Femur (tissue), 1 donor: ENCODE results near the gene DEFB110.

Experiments used
- DNase-seq: peaks from one replicate; pipeline ENCODE4 v3.0.0-alpha.2; 2017

Gene DEFB110

DNA sequence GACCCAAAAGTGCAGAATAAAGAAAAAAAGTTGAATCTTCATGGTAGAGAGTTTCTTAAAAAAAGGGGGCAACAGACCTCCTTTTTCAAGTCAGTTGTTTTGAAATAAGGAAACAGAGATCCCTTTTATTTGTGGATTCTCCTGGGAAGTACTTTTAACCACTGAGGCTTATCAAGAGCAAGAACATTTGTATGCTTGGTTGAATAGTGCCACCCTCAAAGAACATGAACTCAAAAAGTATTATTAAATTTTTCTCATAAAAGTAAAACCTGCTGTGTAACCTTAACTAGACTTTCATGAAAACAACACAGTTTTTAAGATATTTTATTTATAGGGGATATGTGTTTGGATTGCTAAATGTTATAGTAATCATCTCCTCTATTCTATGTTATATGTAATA is at the start of gene DEFB110:
Gene DEFB110, minus strand, starts transcription at position 101 of the 400 bp plus-strand sequence. Its CDS starts 59 bp downstream, at position 42.
- no peak for DNase-seq

DNA sequence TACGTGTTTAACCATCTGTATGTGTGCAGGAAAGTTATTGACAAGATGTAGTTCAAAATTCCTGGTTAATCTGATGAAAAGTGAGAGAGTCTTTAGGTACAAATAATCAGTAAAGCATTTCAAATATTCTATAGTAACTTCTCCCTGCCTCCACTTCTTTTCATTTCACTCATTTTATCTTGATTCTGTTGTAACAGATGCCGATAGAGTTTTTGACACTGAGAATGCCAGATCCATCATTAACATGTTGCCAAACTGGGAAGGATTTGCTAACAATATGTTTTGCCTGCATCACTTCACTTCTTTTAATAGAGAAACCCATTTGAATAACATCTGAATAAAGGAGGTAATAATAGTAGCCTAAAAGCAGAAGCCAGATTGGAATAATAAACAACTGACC is 48.3 kb upstream of the DEFB110 start:
- no peak for DNase-seq

DNA sequence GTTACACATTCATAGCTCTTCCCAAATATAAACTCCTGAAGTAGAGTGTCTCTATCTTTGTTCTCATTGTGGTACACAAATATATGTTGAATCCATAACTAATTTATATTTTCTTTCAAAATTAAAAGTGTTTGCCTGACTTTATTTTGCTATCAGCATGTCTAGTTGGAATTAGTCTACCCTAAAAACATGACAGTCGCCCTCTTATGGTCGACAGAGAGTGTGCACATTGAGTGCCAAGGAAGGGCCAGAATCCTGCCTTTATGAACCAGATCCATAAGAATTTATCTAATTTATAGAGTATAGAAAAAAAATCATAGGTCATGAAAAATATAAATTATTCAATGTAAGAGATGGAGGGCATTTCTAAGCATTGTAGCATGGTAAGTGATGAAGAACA is 40.3 kb upstream of the DEFB110 start:
- DNase-seq = no peak

DNA sequence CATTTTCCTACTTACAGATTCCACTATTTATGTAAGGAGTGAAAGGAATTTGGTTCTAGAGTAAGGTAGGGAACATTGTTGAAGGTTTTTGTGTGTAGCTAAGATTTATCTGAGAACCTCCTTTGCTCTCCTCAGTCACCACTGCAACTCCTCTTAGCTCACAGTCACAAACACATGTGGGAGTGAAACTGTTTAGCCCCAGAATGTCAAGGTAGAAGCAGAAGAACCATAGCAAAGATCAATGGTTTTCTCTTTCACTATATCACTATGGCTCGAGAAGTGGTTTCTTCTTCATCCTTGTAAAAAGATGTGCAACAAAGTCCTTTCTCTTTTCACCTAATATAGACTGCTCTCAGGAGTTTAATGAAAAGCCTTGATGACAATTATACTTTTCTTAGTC is 34.4 kb upstream of the DEFB110 start:
- DNase-seq = no peak

GRCh38 chr6:50049829-50050228 is 28.0 kb upstream of the DEFB110 start, which contains the start of gene DEFB112:
Gene DEFB112 (minus strand): TSS chr6:50049929. CDS start chr6:50049869, 60 bp downstream.
- DNase-seq = no peak

- no peak for DNase-seq
Observed at GRCh38 chr6:50047026-50047425, 25.2 kb upstream of the DEFB110 start.

DNA sequence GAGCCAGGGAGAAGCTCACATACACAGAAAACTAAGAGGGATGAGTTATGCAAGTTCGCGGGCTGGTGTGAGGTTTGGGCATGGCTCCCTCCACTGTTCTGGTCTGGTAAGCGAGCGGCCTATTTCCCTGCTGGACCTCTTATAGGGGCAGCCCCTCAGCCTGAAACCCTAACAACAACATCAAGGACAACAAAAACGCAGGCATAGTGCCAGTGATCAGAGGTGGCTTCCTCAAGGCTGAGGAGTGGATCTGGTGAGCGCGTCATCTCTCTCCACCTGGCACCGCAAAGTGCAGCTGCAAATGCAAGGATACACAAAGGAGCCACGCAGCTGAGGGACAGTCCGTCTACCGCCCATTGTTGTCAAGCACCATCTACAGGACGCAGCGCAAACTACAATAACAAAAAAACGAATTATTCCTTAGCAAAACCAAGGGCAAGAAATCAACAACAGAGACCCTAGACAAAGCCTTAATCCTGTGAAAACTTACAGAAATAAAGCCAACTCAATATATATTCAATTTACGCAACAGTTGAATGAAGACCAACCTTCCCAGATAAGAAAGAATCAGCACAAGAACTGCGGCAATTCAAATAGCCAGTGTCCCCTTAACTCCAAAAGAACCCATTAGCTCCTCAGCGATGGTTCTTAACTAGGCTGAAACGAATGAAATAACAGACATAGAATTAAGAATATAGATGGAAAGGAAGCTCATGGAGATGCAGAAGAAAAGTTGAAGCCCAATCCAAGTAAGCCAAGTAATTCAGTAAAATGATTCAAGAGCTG is 9.2 kb upstream of the DEFB110 start:
- no peak for DNase-seq

GRCh38 chr6:50030350-50030749 is 8.6 kb upstream of the DEFB110 start:
- DNase-seq = no peak

DNA sequence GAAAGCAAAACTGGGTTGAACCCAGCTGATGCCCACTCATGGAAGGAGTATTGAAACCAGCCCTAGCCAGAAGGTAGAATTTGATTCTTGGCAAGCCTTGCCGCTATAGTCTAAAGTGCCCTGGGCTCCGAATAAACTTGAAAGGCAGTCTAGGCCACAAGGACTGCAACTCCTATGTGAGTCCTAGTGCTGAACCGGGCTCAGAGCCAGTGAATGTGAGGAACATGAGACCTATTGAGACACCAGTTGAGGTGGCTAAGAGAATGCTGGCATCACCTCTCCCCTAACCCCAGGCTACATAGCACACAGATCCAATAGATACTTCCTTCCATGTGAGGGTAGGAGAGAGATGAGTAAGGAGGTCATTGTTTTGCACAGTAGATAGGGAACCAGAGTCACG is 3.5 kb upstream of the DEFB110 start:
- DNase-seq = no peak

- no peak for DNase-seq
Observed at GRCh38 chr6:50007819-50008218, 14.0 kb downstream of the DEFB110 start.

- no peak for DNase-seq
Observed at GRCh38 chr6:50003139-50003538, 18.7 kb downstream of the DEFB110 start.

- no peak for DNase-seq
Observed at GRCh38 chr6:49995278-49995677, 26.5 kb downstream of the DEFB110 start.

DNA sequence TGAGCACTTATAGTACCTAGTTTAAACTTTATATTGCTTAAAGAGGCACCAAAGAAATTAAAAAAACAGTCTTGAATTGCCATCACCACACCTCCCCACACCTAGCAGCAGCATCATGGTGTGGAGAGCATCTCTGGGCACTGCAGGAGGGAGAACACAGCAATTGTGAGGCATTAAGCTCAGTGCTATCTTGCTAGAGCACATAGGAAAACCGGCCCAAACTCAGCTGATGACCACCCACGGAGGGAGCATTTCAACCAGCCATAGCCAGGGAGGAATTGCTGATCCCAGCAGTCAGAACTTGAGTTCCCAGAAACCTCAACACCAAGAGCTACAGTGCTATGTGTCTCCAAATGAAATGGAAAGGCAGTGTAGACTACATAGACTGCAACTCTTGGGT is 32.9 kb downstream of the DEFB110 start:
- DNase-seq = no peak

DNA sequence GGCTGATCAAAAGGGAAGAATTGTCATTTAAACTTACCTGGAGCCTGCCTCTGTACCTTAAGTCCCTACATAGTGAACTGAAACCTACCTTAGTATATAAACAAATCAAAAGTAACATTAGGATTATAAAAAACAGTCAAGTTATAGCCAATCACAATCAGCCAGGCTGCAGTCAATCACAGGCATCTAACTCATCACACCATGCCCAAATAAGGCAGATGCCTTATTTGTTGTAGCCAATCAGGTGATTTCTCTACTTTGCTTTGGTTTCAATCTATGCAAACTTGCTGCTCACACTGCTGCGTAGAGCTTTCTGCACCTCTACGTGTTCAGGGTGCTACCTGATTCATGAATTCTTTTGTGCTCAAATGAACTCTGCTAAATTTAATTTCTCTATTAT is 34.0 kb downstream of the DEFB110 start:
- DNase-seq = no peak

DNA sequence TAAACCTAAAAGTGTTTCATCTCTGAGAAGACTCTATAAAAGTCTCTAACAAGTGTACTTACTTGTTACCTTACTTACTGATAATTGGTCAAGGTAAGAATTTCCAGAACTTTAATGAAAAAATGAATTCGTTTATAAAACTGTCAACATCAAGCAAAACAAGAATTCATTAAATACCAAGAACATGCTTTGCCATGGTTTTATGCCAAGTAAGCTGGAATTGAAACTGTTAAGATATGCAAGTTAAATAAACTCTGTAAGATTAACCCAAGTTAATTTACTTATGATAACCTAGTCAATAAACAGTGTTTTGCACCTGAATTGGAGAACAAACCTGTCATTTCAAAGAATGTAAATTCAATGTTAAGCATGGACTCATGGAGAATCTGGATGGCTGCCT is 35.2 kb downstream of the DEFB110 start:
- DNase-seq = no peak

DNA sequence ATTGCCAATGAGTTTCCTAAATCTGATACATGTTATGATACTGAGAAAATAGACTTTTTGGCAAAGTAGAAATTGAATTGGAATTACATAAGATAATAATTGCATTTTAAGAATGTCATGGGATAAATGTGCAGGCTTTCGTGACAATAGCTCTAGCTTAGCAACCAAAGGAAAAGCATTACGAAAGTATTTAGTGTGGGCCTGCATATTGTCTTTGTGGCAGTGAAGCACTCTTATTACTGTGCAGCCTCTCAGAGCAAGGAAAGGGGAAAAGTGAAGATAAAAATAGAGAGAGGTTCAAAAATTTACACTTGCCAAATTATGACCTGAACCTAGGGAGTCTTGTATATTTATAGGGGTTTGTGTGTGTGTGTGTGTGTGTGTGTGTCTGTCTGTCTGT is 39.7 kb downstream of the DEFB110 start:
- DNase-seq = no peak

DNA sequence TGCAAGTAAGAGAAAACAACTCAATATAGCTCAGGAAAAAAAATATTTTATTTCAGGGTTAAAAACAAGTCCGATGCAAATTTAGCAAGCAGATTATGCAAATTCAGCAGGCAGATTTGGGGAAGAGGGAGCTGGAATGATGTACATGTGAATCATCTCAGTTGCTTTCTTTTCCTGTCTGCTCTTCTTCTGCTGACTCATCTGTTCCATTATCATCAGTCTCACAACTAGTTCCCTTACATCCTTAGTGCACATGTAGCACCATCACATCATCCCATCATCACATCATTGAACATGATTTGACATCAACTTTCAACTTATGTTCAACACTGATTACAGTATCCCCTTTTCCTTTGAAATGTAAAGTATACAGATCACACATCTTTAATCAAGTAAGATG is 40.9 kb downstream of the DEFB110 start:
- DNase-seq = no peak

GRCh38 chr6:49979584-49979983 is 42.2 kb downstream of the DEFB110 start:
- no peak for DNase-seq

DNA sequence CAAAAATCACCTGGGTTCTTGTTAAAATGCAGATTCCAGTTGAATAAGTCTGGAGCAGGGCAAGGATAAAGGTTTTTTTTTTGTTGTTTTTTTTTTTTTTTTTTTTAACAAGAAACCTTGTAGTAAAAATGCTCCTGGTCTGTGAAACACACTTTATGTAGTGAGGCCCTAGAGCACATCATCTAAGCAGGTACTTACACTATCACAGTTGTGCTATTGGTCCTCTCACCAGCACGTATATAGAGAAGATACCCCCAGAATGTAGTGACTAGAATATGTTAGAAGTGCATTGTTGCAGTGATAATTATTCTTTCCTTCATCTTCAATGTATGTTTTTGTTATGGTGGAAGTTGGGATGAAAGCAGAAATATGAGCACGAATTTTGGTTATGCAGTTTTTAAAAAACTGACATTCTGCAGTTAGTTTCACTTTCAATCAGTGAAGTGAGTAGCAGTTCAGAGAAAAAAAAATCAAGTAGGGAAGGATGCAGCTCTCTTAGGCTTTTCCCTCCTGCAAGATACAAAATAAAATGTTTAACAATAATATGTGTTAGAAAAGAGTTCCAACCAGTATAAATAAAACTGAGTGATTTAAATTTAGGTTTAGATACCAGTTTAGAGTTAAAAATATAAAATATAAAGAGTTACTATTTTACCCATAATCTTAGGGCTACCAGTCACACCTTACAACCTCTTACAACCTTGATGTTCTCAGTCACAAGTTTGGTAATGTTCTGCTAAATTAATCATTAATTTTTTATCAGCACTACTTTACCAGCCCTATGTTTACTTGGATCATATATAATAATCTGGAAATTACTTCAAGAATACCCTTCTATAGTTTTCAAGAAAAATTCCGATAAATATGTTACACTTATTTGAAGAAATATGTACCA is 43.2 kb downstream of the DEFB110 start:
- DNase-seq = no peak

DNA sequence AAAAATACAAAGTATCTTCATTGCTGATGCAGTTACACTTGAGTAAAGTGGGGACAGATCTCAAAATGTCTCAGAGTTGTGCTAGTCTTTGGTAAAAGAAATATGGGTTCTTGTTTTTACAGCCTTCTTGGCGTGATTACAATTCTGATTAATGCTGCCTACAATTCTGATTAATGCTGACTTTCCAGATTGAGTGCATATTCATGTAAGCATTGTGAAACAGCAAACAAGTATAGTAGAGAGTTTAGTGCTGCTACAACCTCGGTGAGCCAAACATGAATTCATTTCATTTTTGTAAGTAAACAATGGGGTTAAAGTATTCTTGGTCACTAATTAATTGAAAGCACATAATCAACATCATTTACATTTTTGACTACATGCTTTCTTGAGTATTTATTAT is 52.2 kb downstream of the DEFB110 start, which contains the start of gene DEFB113:
Gene DEFB113, minus strand, starts transcription at position 21 of the 400 bp plus-strand sequence. Its CDS starts 0 bp downstream, at position 21.
- DNase-seq = no peak
